ENCODE measurements around the gene SFPQ. TPM values are rescaled to one million over a fixed set of nuclear protein-coding genes. Genes with fewer than 3 reads are reported as not detected.

SFPQ gene
- polyA plus RNA-seq, 2 of the 4 experiments (the other 2 are of a cell fraction): 151 to 327 TPM

DNA sequence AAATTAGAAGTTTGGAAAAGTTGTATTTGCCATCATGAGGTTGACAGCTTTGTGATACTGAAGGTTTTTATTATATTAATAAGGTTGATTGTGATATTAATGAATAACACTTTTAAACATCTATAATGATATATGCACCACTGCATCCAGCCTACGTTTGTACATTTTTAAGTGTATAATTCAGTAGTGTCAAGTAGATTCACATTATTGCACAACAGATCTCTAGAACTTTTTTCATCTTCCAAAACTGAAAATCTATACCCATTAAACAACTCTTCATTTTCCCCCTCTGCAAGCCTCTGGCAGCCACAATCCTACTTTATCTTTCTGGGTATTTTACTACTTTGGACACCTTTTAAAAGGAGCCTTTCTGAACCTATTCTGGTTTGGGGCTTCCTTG, 38.3 kb upstream of the SFPQ start:
- POLR2A ChIA-PET: no interaction called here
- no peak for FAIRE-seq
- 5% methylated on average over 1 of the region's 1 CpG for WGBS (ENCODE audit: missing lambda C conversion rate)

DNA sequence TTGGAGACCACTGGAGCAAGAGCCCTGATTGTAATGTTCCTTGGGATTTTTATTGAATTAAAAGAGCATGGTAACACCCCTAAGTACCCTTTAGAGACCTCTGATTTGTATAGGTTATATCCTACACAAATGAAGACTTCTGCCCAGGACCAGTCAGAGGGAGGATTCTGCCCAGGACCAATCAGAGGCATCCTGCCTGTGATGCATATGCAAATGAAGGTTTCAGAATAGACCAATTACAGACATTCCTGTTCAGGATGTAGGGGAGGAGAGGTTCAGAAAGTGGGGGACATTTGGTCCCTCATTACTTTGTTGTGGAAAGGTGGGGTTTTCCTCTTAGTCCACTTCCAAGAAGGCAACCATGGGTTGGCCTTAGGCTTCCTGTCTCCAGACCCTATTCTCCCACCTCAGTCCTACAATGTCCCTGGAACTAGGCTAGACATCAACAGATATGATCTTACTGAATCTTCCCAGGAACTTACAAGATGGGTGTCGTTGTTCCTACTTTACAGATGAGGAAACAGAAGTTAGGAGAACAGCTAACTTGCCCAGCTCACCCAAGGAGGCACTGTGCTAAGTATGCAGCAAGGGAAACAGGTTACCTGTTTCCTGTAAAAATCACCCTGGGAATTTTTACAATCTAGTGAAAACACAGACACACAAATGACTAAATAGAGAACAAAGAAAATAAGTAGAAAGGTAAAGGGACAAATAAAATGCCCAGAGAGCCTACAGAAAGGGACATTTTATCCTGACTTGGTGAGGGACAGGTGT, 36.8 kb upstream of the SFPQ start:
- Histone ChIP-seq H3K4me3 (no peak overlapping the region), H3K4me2 (no peak overlapping the region), H3K27ac (no peak overlapping the region), H3K9me3 (no peaks in the 10 kb centered on the region), H3K4me1 (no peaks in the 10 kb centered on the region)
- DNase-seq (ENCODE audit: low read depth in 1 of 2, low spot score in 1 of 2) (no peak), FAIRE-seq (no peak), ATAC-seq (no peak)
- ChIA-PET POLR2A (no interaction called here), CTCF (no interaction called here)
- WGBS (ENCODE audit: missing lambda C conversion rate): 0% methylated on average over 1 of the region's 1 CpG
- no peak for TF ChIP-seq HOXB13 (CRISPR knock-in tag; IDR thresholded peaks at IDR 0.05; ENCODE audit: low read depth)

More for the DNA sequence above, 38.3 kb upstream of the SFPQ start:
- CTCF ChIA-PET: no interaction called here
- no peak for ATAC-seq
- no peak for DNase-seq (ENCODE audit: low read depth in 1 of 2, low spot score in 1 of 2)
- no peak overlapping the region for H3K4me3 ChIP-seq
- H3K9me3 ChIP-seq: no peaks in the 10 kb centered on the region
- no peaks in the 10 kb centered on the region for H3K4me1 ChIP-seq
- no peak overlapping the region for H3K27ac ChIP-seq
- TF ChIP-seq NPAS2 (CRISPR knock-in tag; IDR thresholded peaks at IDR 0.05; ENCODE audit: borderline replicate concordance) (no peak), CBX8 (IDR thresholded peaks at IDR 0.05) (no peak), RFX5 (IDR thresholded peaks at IDR 0.05) (no peak)
- no peak overlapping the region for H3K4me2 ChIP-seq

DNA sequence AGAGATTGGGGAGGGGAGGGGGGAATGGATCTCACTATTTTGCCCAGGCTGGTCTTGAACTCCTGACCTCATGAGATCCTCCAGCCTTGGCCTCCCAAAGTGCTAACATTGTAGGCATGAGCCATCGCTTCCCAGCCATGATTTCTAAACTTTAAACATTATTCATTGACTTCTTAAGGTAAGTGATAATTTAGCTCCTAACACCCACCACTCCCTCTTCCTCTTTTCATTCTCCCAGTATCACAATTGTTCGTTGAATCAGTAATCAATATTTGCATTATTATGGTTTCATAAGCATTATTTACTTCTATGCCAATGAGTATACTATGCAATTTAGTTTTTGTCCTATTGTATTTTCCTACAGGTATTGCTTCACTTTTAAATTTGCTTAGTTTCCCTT, 33.6 kb upstream of the SFPQ start:
- 59% methylated on average over 2 of the region's 2 CpGs for WGBS (ENCODE audit: missing lambda C conversion rate)
- H3K27ac ChIP-seq: no peak overlapping the region
- H3K4me1 ChIP-seq: no peaks in the 10 kb centered on the region
- CTCF ChIA-PET: interaction anchor here (0.6 kb wide), 1 partner anchor 813 kb away, joined by 3 read pairs; no protein-coding TSS in a partner anchor
- POLR2A ChIA-PET: no interaction called here
- no peak overlapping the region for H3K4me3 ChIP-seq
- ATAC-seq (no peak), DNase-seq (ENCODE audit: low read depth in 1 of 2, low spot score in 1 of 2) (no peak), FAIRE-seq (no peak)
- no peaks in the 10 kb centered on the region for H3K9me3 ChIP-seq
- TF ChIP-seq RAD21 (conservative IDR thresholded peaks at IDR 0.05 in 1 of 2, IDR thresholded peaks at IDR 0.05 in 1 of 2) (no peak), FOSL2 (IDR thresholded peaks at IDR 0.05) (no peak), FOSL2 (CRISPR knock-in tag; IDR thresholded peaks at IDR 0.05) (no peak), EHMT2 (IDR thresholded peaks at IDR 0.05; ENCODE audit: low read depth) (no peak), RFX5 (IDR thresholded peaks at IDR 0.05) (no peak), GATA3 (IDR thresholded peaks at IDR 0.05; ENCODE audit: borderline replicate concordance) (no peak), MAZ (IDR thresholded peaks at IDR 0.05; ENCODE audit: borderline replicate concordance, low read depth, low read length) (no peak), CBX2 (IDR thresholded peaks at IDR 0.05; ENCODE audit: borderline replicate concordance, low read depth) (no peak)
- TF ChIP-seq, protein P1, sequence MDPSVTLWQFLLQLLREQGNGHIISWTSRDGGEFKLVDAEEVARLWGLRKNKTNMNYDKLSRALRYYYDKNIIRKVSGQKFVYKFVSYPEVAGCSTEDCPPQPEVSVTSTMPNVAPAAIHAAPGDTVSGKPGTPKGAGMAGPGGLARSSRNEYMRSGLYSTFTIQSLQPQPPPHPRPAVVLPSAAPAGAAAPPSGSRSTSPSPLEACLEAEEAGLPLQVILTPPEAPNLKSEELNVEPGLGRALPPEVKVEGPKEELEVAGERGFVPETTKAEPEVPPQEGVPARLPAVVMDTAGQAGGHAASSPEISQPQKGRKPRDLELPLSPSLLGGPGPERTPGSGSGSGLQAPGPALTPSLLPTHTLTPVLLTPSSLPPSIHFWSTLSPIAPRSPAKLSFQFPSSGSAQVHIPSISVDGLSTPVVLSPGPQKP (IDR thresholded peaks at IDR 0.05; ENCODE audit: low read depth, low read length): no peak
- H3K4me2 ChIP-seq: no peak overlapping the region

DNA sequence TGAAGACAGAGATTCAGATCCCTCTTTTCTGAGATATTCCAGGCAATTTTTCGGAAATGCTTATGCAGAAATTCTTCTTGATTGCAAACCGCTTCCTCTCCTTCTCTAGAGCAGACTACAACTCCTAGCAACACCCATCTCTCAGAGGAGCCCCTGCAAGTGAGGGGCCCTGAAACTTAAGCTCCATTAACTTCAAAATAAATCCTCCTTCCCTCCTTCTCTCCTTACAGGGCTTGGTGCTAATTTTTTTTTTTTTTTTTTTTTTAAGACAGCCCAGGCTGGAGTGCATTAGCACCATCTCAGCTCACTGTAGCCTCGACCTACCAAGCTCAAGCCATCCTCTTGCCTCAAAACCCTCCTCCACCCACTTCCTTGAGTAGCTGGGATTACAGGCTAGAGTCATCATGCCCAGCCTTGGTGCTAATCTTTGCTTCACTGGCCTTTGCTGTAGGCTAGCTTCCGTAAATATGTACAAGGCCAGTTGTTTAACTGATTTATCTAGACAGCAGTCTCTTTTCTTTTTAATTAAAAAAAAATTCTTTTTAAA, 30.2 kb upstream of the SFPQ start:
- no peaks in the 10 kb centered on the region for H3K9me3 ChIP-seq
- DNase-seq (ENCODE audit: low read depth in 1 of 2, low spot score in 1 of 2) (no peak), FAIRE-seq (no peak), ATAC-seq (no peak)
- H3K27ac ChIP-seq: no peak overlapping the region
- no peak for TF ChIP-seq FOSB (CRISPR knock-in tag; IDR thresholded peaks at IDR 0.05)
- TF ChIP-seq MAZ (IDR thresholded peaks at IDR 0.05; ENCODE audit: borderline replicate concordance, low read depth, low read length): no peak
- no peak for TF ChIP-seq RAD21 (conservative IDR thresholded peaks at IDR 0.05 in 1 of 2, IDR thresholded peaks at IDR 0.05 in 1 of 2)
- no peak for TF ChIP-seq POLR2A (IDR thresholded peaks at IDR 0.05; ENCODE audit: low read length)
- TF ChIP-seq, protein P2, sequence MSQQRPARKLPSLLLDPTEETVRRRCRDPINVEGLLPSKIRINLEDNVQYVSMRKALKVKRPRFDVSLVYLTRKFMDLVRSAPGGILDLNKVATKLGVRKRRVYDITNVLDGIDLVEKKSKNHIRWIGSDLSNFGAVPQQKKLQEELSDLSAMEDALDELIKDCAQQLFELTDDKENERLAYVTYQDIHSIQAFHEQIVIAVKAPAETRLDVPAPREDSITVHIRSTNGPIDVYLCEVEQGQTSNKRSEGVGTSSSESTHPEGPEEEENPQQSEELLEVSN (IDR thresholded peaks at IDR 0.05; ENCODE audit: borderline replicate concordance, low read depth): no peak
- TF ChIP-seq, protein P1 (IDR thresholded peaks at IDR 0.05; ENCODE audit: low read depth, low read length): no peak
- TF ChIP-seq RARB (CRISPR knock-in tag; IDR thresholded peaks at IDR 0.05): no peak
- no peak for TF ChIP-seq KDM1A (IDR thresholded peaks at IDR 0.05; ENCODE audit: low read depth)
- no peak for TF ChIP-seq KDM5A (IDR thresholded peaks at IDR 0.05)
- no peak for TF ChIP-seq ZFP36 (IDR thresholded peaks at IDR 0.05; ENCODE audit: borderline replicate concordance, partially characterized antibody)
- TF ChIP-seq, protein P3, sequence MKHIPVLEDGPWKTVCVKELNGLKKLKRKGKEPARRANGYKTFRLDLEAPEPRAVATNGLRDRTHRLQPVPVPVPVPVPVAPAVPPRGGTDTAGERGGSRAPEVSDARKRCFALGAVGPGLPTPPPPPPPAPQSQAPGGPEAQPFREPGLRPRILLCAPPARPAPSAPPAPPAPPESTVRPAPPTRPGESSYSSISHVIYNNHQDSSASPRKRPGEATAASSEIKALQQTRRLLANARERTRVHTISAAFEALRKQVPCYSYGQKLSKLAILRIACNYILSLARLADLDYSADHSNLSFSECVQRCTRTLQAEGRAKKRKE (CRISPR knock-in tag; IDR thresholded peaks at IDR 0.05; ENCODE audit: low read depth): no peak
- H3K4me3 ChIP-seq: no peak overlapping the region
- no peaks in the 10 kb centered on the region for H3K4me1 ChIP-seq
- POLR2A ChIA-PET: no interaction called here
- H3K4me2 ChIP-seq: no peak overlapping the region
- CTCF ChIA-PET: interaction anchor here (0.6 to 1.9 kb wide), 2 partner anchors 21 to 408 kb away, joined by 3 to 5 read pairs; no protein-coding TSS in a partner anchor
- WGBS (ENCODE audit: missing lambda C conversion rate): 77% methylated on average over 4 of the region's 4 CpGs
